ENCODE measurements around the gene BAZ1B. TPM values are rescaled to one million over a fixed set of nuclear protein-coding genes. Genes with fewer than 3 reads are reported as not detected.
"Not testable (repeated sequence)": the region's sequence is repeated elsewhere in the genome, so short reads cannot be mapped to it uniquely, and the experiment has no call there.

The BAZ1B gene
- total and polyA plus RNA-seq, 2 of the 4 experiments (the other 2 are of a cell fraction) = 20.2 to 45.0 TPM

- peak overlapping the region; percentile 6; the same call in 1 of the 2 replicates for H3K27ac ChIP-seq (ENCODE audit: insufficient read depth, low read length)
- H2BK5ac ChIP-seq (ENCODE audit: low read depth, low read length, poor library complexity, severe bottlenecking); H3K36me3 ChIP-seq (ENCODE audit: control insufficient read depth, insufficient read depth, low read length); H3K4me1 ChIP-seq (ENCODE audit: control insufficient read depth, insufficient read depth, low read length); POLR2A ChIA-PET (ENCODE audit: unreplicated experiment); H3K9me1 ChIP-seq (ENCODE audit: insufficient read depth, low read length); H2BK20ac ChIP-seq (ENCODE audit: low read depth, low read length); CTCF ChIA-PET; H3K79me1 ChIP-seq (ENCODE audit: low read depth in 1 of 2, low read length in 2 of 2); H3K27me3 ChIP-seq (ENCODE audit: control insufficient read depth, insufficient read depth, low read length); H4K20me1 ChIP-seq (ENCODE audit: insufficient read depth, low read length); dilution Hi-C loops (cut with HindIII; ENCODE audit: low sequenced_read_pairs, unreplicated experiment); BruUV-seq (replicated peaks); H3K56ac ChIP-seq (ENCODE audit: extremely low read depth, insufficient read depth, low read length); in situ Hi-C loops (cut with MboI; ENCODE audit: low sequenced_read_pairs); H2AK9ac ChIP-seq (replicated peaks; ENCODE audit: low read depth, low read length, poor library complexity); intact Hi-C loops (cut with micrococcal nuclease); H3K9me3 ChIP-seq (ENCODE audit: control insufficient read depth, insufficient read depth, low read length): not testable (repeated sequence)
- peak overlapping the region; percentile 100 for H4K5ac ChIP-seq (ENCODE audit: low read depth, low read length)
- WGBS, 2 experiments (ENCODE audit: extremely low coverage in 2 of 2, insufficient read length in 1 of 2) = 35% methylated on average over 10 of the region's 19 CpGs; no CpG with 5 or more reads in 1 of the 2 experiments
- peak overlapping the region; percentile 93 for H4K91ac ChIP-seq (ENCODE audit: insufficient read depth, low read depth, low read length)
- peak overlapping the region; percentile 98 for H3K4me2 ChIP-seq (ENCODE audit: low read depth, low read length)
- peak overlapping the region; percentile 91; the same call in 1 of the 3 replicates for H2BK15ac ChIP-seq (ENCODE audit: low read depth, low read length)
- peak overlapping the region; percentile 91 for H3K14ac ChIP-seq (replicated peaks; ENCODE audit: low read depth, low read length)
- H3K9ac ChIP-seq (ENCODE audit: low read depth, low read length) = 0 out of 2 replicates have a peak overlapping the region, but pooled peaks have one; percentile 7
- peak overlapping the region; percentile 97 to 100 for H4K8ac ChIP-seq (ENCODE audit: low read depth in 2 of 2, low read length in 2 of 2)
- peak overlapping the region; percentile 74; the same call in 1 of the 2 replicates for H3K23ac ChIP-seq (ENCODE audit: low read depth, low read length)
- ATAC-seq (ENCODE audit: low read depth) (peak; percentile 96), DNase-seq (peak; percentile 74)
- TF ChIP-seq MAZ (IDR thresholded peaks at IDR 0.05; ENCODE audit: borderline replicate concordance, low read depth, low read length) = peak; percentile 44; the same call in 1 of the 2 replicates
- peak overlapping the region; percentile 85; the same call in 1 of the 2 replicates for H3K18ac ChIP-seq (ENCODE audit: low read depth, low read length)
- H2BK120ac ChIP-seq (ENCODE audit: low read depth, low read length) = peak overlapping the region; percentile 28; the same call in 1 of the 2 replicates
- peak overlapping the region; percentile 54; the same call in 1 of the 2 replicates for H2AK5ac ChIP-seq (ENCODE audit: low read depth, low read length)
- peak overlapping the region; percentile 50 for H3K4me3 ChIP-seq (ENCODE audit: insufficient read depth, low read depth, low read length)
- peak overlapping the region; percentile 78; the same call in 1 of the 2 replicates for H3K4ac ChIP-seq (ENCODE audit: low read depth, low read length)
- H2AFZ ChIP-seq (replicated peaks; ENCODE audit: low read length, poor library complexity) = peak overlapping the region; percentile 95
Measured at GRCh38 chr7:73399185-73400050, 122.7 kb downstream of the BAZ1B start.
